Gastrocnemius medialis (tissue), 4 donors: Measurements from ENCODE around the gene LRP5. TPM values are rescaled to one million over a fixed set of nuclear protein-coding genes. Genes with fewer than 3 reads are reported as not detected.
A peak's percentile ranks its signal among the peaks of the same experiment; 100 is the strongest.

Experiments
- ATAC-seq, 2 donors: fragments of 150-250 bp; one replicate each; pipeline ENCODE4 v1.9.1; 2016
- DNase-seq, 2 donors: peaks; one replicate each; pipeline ENCODE4 v3.0.0-alpha.2; 2019
- H3K27ac ChIP-seq, 4 donors: fragments of 200-600 bp; sonication (generic); 1 replicate in 1 of 4; 2 replicates in 3 of 4; pipeline ENCODE4 v1.5.1; 2016 to 2018; ENCODE audit warnings: mild to moderate bottlenecking in 2 of 4, moderate library complexity in 1 of 4
- H3K27me3 ChIP-seq, 3 donors: fragments of 200-600 bp; sonication (generic) in 2 of 3; 1 replicate in 1 of 3; 2 replicates in 2 of 3; pipeline versions ENCODE4 v1.5.1 to v1.6.0; 2016 to 2019; ENCODE audit warnings: mild to moderate bottlenecking in 1 of 3, moderate library complexity in 1 of 3
- H3K36me3 ChIP-seq, 2 donors: fragments of 200-600 bp; sonication (generic) in 1 of 2; one replicate each; pipeline ENCODE4 v1.5.1; 2017 to 2018
- H3K4me1 ChIP-seq, 2 donors: fragments of 200-600 bp; sonication (generic) in 1 of 2; one replicate each; pipeline ENCODE4 v1.5.1; 2016 to 2017; ENCODE audit warnings: mild to moderate bottlenecking in 2 of 2
- H3K4me3 ChIP-seq, 4 donors: fragments of 200-600 bp; sonication (generic) in 3 of 4; 1 replicate in 1 of 4; 2 replicates in 3 of 4; pipeline ENCODE4 v1.5.1; 2016 to 2019; ENCODE audit warnings: mild to moderate bottlenecking in 2 of 4
- H3K9me3 ChIP-seq, 3 donors: fragments of 200-600 bp; sonication (generic) in 2 of 3; 1 replicate in 1 of 3; 2 replicates in 2 of 3; pipeline ENCODE4 v1.5.1; 2016 to 2019
- POLR2A ChIP-seq, 2 donors: fragments of 450-650 bp; IDR thresholded peaks; one replicate each; pipeline ENCODE4 v1.6.1; 2017; ENCODE audit warnings: antibody characterized with exemption in 2 of 2, mild to moderate bottlenecking in 2 of 2, moderate library complexity in 2 of 2
- in situ Hi-C, 4 donors: fragments of 200-750 bp; cut with MboI; loops; one replicate each; pipeline versions ENCODE4 v1.15.0 to v1.8.0; 2017; ENCODE audit warnings: low sequenced_read_pairs in 4 of 4
- intact Hi-C: fragments of 100-400 bp; cut with DNase I; formaldehyde crosslinking; loops from one replicate; pipeline ENCODE4 v1.15.1; 2023; ENCODE audit warnings: low total_unique reads
- total RNA-seq, 4 donors: library from RNA; depleted of rRNA; stranded (reverse); fragments of >200 nt; gene quantifications; one replicate each; pipeline versions ENCODE4 v1.1.0 to v1.2.3, GENCODE V29; 2016
- TF ChIP-seq, protein P1 (sequence below), 5 experiments: fragments of 450-650 bp in 3 of 5; fragments of 200-600 bp in 2 of 5; sonication (generic) in 2 of 5; IDR thresholded peaks in 4 of 5; conservative IDR thresholded peaks in 1 of 5; 1 replicate in 4 of 5; 2 replicates in 1 of 5; pipeline ENCODE4 v1.5.1; 2016 to 2019; ENCODE audit warnings: antibody characterized with exemption in 5 of 5, mild to moderate bottlenecking in 3 of 5, moderate library complexity in 3 of 5

The LRP5 gene
- total RNA-seq, 4 donors from 2014 or later = 3.7 to 12.3 (median 8.1) TPM

DNA sequence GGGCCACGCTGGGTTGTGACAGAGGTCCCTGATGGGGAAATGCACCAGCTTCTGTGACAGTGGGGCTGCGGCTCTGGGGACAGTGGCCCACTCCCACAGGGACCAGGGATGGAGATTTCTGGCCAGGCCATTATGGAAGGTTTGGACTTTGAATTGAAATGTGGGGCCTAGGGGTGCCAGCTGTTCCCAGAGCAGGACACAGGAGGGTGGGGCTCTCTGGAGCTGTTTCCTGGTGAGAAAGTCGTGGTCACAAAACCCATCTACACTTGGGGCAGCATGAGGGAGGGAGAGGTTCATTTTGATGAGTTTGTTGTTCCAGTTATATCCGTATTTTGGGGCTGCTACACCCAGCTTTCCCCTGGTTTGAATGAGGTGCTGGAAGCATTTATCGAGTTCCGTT is 52.2 kb downstream of the LRP5 start:
- intact Hi-C loops (no loop called here), in situ Hi-C loops (no loop called here)
- TF ChIP-seq, protein P1, sequence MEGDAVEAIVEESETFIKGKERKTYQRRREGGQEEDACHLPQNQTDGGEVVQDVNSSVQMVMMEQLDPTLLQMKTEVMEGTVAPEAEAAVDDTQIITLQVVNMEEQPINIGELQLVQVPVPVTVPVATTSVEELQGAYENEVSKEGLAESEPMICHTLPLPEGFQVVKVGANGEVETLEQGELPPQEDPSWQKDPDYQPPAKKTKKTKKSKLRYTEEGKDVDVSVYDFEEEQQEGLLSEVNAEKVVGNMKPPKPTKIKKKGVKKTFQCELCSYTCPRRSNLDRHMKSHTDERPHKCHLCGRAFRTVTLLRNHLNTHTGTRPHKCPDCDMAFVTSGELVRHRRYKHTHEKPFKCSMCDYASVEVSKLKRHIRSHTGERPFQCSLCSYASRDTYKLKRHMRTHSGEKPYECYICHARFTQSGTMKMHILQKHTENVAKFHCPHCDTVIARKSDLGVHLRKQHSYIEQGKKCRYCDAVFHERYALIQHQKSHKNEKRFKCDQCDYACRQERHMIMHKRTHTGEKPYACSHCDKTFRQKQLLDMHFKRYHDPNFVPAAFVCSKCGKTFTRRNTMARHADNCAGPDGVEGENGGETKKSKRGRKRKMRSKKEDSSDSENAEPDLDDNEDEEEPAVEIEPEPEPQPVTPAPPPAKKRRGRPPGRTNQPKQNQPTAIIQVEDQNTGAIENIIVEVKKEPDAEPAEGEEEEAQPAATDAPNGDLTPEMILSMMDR (IDR thresholded peaks at IDR 0.05 in 4 of 5, conservative IDR thresholded peaks at IDR 0.05 in 1 of 5) = no peak
- no peak for TF ChIP-seq POLR2A (IDR thresholded peaks at IDR 0.05)
- H3K27ac ChIP-seq = no peak overlapping the region
- no peaks in the 10 kb centered on the region for H3K9me3 ChIP-seq
- ATAC-seq (no peak), DNase-seq (no peak)
- H3K4me3 ChIP-seq = no peak overlapping the region
- H3K27me3 ChIP-seq = no peaks in the 10 kb centered on the region
- H3K36me3 ChIP-seq = peaks cover 0 to 6% of the 10 kb centered on the region in 2 donors
- H3K4me1 ChIP-seq = peaks cover under 1 to 1% of the 10 kb centered on the region in 2 donors

DNA sequence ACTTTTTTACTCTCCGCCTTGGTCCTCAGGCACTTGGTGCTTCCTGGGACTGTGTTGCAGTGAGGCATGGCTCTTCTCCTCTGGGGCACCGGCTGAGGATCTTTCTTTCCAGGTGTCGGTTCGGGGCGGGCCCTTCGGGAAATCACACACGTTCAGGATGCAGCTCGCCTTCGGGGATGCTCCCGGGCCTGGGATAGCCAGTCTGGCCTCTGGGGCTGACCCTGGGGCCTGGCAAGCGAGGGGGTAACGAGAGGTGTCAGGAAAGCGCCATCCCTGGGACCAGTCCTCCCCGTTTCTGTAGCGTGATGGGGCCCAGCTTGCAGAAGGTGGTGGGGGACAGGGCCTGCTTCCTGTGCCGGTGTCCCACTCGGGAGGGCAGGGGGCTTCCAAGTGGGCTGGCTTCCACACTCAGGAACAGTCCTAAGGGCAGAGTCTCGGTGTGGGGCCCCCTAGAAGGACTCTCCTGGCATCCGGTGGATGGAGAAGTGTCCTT is 53.6 kb downstream of the LRP5 start:
- TF ChIP-seq, protein P1 (IDR thresholded peaks at IDR 0.05 in 4 of 5, conservative IDR thresholded peaks at IDR 0.05 in 1 of 5) = no peak
- no peak for TF ChIP-seq POLR2A (IDR thresholded peaks at IDR 0.05)
- intact Hi-C loops = no loop called here
- ATAC-seq (no peak), DNase-seq (no peak)
- Histone ChIP-seq H3K9me3 (no peaks in the 10 kb centered on the region), H3K27ac (no peak overlapping the region), H3K4me1 (peaks cover 14 to 15% of the 10 kb centered on the region in 2 donors), H3K36me3 (peaks cover 0 to 6% of the 10 kb centered on the region in 2 donors), H3K27me3 (no peaks in the 10 kb centered on the region), H3K4me3 (no peak overlapping the region)
- in situ Hi-C loops = no loop called here

DNA sequence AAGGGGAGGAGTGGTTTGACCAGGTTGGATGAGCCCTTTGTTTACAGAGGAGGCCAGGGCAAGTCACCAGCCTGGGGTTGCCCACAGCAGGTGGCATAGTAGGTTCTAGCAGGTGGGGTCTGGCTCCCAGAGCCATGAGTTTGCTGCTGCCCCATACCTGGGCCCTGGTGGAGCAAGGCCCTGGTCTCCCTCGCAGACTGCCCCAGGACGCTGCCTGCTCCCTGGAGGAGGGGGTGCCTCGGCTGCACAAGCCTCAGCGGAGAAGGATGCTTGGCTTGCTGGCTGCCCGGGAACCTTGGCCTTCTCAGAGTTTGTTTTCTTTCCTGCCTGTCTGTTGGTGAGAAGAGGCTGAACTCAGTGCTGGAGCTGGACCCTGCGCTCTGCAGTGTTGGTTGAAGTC is 54.9 kb downstream of the LRP5 start:
- H3K4me1 ChIP-seq = peaks cover 26 to 27% of the 10 kb centered on the region in 2 donors
- no peak overlapping the region for H3K4me3 ChIP-seq
- peaks cover 0 to 6% of the 10 kb centered on the region in 2 donors for H3K36me3 ChIP-seq
- no peaks in the 10 kb centered on the region for H3K9me3 ChIP-seq
- TF ChIP-seq, protein P1 (IDR thresholded peaks at IDR 0.05 in 4 of 5, conservative IDR thresholded peaks at IDR 0.05 in 1 of 5) = no peak
- no peak for TF ChIP-seq POLR2A (IDR thresholded peaks at IDR 0.05)
- H3K27me3 ChIP-seq = no peaks in the 10 kb centered on the region
- in situ Hi-C loops (no loop called here), intact Hi-C loops (no loop called here)
- H3K27ac ChIP-seq = no peak overlapping the region
- no peak for ATAC-seq
- DNase-seq = no peak

DNA sequence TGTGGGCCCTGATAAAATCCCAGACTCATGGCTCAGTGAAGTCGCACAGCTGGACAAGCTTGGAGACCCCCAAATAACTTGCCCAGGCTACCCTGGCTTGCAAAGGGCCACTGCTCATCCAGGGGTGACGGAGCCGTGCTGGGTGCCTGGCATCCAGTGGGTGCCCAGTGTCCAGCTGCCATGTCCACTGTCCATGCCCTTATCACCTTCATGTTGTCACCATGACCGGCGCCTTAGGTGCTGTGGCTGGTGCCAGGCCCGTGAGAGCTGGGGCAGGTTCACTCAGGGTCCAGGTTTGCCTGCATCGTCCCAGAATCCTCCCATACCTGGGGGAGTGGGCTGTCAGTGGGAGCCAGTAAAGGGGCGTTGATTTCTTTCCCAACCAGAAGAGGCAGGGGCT is 57.4 kb downstream of the LRP5 start:
- ATAC-seq (no peak), DNase-seq (no peak)
- no peaks in the 10 kb centered on the region for H3K27me3 ChIP-seq
- no peaks in the 10 kb centered on the region for H3K9me3 ChIP-seq
- peaks cover 43 to 44% of the 10 kb centered on the region in 2 donors for H3K4me1 ChIP-seq
- peak overlapping the region; percentile 32 to 64 (median 45) for H3K27ac ChIP-seq
- H3K4me3 ChIP-seq = no peak overlapping the region
- in situ Hi-C loops (no loop called here), intact Hi-C loops (no loop called here)
- no peak for TF ChIP-seq POLR2A (IDR thresholded peaks at IDR 0.05)
- TF ChIP-seq, protein P1 (IDR thresholded peaks at IDR 0.05 in 4 of 5, conservative IDR thresholded peaks at IDR 0.05 in 1 of 5) = no peak
- peaks cover 0 to 6% of the 10 kb centered on the region in 2 donors for H3K36me3 ChIP-seq
